ENCODE results near the gene MEF2C. TPM values are rescaled to one million over a fixed set of nuclear protein-coding genes. Genes with fewer than 3 reads are reported as not detected.

MEF2C gene
- total RNA-seq, 2 donors from 2014 or later: 94.0 to 104 TPM

DNA sequence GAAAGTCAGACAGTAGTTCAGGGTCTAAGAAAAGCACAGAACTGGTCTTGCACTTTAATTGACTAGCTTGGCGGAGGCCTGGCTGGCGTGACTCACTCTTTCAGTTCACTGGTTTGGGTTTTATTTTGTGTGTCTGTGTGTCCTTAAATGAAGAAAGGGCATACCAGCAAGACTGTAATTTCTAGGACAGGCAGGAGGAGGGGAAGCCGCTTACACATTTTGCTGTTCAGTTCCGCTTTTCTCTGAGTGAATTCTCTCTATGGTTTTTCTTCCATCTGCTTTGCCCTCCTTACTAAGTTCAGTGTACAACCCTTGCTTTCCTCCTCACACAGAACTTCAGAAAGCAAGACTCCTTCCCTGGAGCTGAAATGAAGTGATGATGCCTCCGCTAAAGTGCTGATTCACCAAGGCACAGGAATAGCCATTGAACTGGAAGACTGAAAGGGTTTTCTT, 150.8 kb downstream of the MEF2C start:
- H3K27me3 ChIP-seq (replicated peaks; ENCODE audit: insufficient read depth): no peaks in the 10 kb centered on the region
- H3K36me3 ChIP-seq: peaks cover under 1% of the 10 kb centered on the region
- peak overlapping the region; percentile 63 for H3K4me3 ChIP-seq
- peak overlapping the region; percentile 71 to 85 for H3K27ac ChIP-seq
- TF ChIP-seq, protein P1, sequence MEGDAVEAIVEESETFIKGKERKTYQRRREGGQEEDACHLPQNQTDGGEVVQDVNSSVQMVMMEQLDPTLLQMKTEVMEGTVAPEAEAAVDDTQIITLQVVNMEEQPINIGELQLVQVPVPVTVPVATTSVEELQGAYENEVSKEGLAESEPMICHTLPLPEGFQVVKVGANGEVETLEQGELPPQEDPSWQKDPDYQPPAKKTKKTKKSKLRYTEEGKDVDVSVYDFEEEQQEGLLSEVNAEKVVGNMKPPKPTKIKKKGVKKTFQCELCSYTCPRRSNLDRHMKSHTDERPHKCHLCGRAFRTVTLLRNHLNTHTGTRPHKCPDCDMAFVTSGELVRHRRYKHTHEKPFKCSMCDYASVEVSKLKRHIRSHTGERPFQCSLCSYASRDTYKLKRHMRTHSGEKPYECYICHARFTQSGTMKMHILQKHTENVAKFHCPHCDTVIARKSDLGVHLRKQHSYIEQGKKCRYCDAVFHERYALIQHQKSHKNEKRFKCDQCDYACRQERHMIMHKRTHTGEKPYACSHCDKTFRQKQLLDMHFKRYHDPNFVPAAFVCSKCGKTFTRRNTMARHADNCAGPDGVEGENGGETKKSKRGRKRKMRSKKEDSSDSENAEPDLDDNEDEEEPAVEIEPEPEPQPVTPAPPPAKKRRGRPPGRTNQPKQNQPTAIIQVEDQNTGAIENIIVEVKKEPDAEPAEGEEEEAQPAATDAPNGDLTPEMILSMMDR (IDR thresholded peaks at IDR 0.05): no peak
- peaks cover 49 to 71% of the 10 kb centered on the region in 2 donors for H3K4me1 ChIP-seq (ENCODE audit: control insufficient read depth in 1 of 2, low read depth in 2 of 2)
- DNase-seq (ENCODE audit: low spot score) (peak; percentile 32), ATAC-seq (ENCODE audit: insufficient number of reproducible peaks, low FRiP score, low read depth) (peak; percentile 78)
- H3K9me3 ChIP-seq: no peaks in the 10 kb centered on the region

DNA sequence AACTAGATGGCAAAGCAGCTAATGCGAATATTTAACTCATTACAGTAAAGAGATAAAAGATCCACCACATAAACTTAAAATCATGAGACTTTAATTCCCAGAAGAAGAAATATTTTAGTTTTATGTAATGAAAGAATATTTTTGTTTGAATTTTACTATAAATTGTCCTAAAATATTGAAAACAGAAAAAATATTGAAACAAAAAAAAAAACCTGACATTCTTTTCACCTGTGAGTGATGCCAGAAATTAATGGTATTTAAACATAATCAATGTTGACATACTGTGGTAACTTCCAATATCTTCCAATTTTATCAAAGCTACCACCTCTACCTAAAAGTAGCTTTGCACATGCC, 153.2 kb downstream of the MEF2C start:
- ATAC-seq (ENCODE audit: insufficient number of reproducible peaks, low FRiP score, low read depth): no peak
- Histone ChIP-seq H3K4me3 (peak overlapping the region; percentile 9), H3K36me3 (peaks cover 3% of the 10 kb centered on the region), H3K4me1 (ENCODE audit: control insufficient read depth in 1 of 2, low read depth in 2 of 2) (peaks cover 42 to 53% of the 10 kb centered on the region in 2 donors), H3K27ac (peak overlapping the region; percentile 71 to 85), H3K27me3 (replicated peaks; ENCODE audit: insufficient read depth) (no peaks in the 10 kb centered on the region), H3K9me3 (no peaks in the 10 kb centered on the region)
- TF ChIP-seq, protein P1 (IDR thresholded peaks at IDR 0.05): no peak
- no peak for DNase-seq (ENCODE audit: low spot score)

DNA sequence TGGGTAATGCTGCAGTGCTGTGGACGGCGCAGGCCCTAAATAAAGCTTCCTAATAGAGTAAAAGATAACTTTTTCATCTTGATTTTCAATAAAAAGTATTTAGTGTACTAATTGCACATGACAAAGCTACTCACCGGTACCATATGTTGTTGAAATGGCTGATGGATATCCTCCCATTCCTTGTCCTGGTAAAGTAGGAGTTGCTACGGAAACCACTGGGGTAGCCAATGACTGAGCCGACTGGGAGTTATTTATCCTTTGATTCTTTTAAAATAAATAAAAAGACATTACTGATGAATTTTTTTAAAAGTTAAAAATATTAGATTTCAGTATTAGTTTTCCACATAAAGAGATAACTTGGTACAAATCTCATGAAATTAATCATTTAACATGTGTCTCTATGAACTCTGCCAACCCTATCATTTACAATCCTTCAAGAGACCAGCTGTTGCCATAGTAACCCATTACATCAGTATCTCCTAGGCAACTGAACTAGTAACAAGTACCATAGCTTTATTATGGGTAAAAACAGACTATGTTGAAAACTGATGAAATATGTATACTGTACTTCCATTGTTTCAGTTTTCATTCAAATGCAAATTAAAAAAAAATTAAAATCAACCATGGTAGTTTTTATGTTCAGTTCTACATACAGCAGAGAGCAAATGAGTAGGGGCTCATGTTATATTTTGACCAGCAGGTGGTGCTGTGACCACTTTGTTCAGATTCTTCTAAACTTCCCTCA, 153.7 kb downstream of the MEF2C start:
- Histone ChIP-seq H3K4me3 (no peak overlapping the region), H3K27ac (peak overlapping the region in 1 of 2 donors; percentile 3), H3K27me3 (replicated peaks; ENCODE audit: insufficient read depth) (no peaks in the 10 kb centered on the region), H3K9me3 (no peaks in the 10 kb centered on the region), H3K4me1 (ENCODE audit: control insufficient read depth in 1 of 2, low read depth in 2 of 2) (peaks cover 40 to 48% of the 10 kb centered on the region in 2 donors), H3K36me3 (peaks cover 3% of the 10 kb centered on the region)
- TF ChIP-seq, protein P1 (IDR thresholded peaks at IDR 0.05): peak; percentile 78
- DNase-seq (ENCODE audit: low spot score) (no peak), ATAC-seq (ENCODE audit: insufficient number of reproducible peaks, low FRiP score, low read depth) (no peak)

DNA sequence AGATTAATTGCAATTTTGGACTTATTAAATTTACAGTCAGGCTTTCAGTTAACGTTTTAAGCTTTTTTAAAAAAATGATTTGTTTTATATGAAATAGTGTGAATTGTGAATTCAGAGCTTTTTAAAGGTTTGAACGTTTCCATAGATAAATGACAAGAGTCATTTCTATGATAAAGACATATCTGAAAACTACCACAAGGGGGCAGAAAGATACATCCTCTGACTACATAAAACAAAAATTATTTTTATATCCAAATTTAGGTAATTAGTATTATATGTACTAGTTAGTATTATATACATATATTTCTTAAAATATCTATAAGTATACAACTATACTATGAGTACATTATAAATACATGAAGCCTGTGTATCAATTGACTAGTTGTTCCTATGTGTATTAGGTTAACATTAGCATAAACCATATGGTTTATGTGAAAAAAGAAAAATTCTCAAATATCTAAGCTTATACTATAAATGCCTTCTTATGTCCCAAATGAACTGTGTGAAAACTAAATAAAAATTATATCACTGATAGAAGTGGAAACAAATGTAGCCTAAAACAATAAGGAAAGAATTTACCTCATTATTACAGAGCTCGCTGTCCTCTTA, 155.2 kb downstream of the MEF2C start:
- Histone ChIP-seq H3K36me3 (peaks cover 3% of the 10 kb centered on the region), H3K27ac (no peak overlapping the region), H3K27me3 (replicated peaks; ENCODE audit: insufficient read depth) (no peaks in the 10 kb centered on the region), H3K9me3 (no peaks in the 10 kb centered on the region), H3K4me1 (ENCODE audit: control insufficient read depth in 1 of 2, low read depth in 2 of 2) (peaks cover 27 to 34% of the 10 kb centered on the region in 2 donors), H3K4me3 (no peak overlapping the region)
- DNase-seq (ENCODE audit: low spot score): no peak
- ATAC-seq (ENCODE audit: insufficient number of reproducible peaks, low FRiP score, low read depth): no peak
- TF ChIP-seq, protein P1 (IDR thresholded peaks at IDR 0.05): peak; percentile 73

DNA sequence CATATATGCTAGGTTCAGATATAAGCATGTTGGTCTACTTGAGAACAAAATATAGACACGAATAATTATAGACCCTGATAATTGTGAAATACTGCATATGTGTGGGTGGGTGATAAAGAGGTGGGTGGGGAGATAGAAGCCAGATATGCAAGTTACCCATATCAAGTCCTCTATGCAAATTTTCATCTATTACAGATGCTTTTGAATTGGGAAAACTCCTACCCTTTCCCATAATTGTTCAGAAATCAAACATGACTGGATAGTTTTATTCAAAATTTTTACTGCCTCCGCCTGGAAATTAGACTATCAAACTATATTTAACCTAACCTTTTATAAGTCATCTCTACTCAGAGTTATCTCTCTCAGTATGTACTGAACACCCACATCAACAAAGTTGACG, 157.5 kb downstream of the MEF2C start:
- Histone ChIP-seq H3K9me3 (no peaks in the 10 kb centered on the region), H3K4me1 (ENCODE audit: control insufficient read depth in 1 of 2, low read depth in 2 of 2) (peaks cover 6 to 12% of the 10 kb centered on the region in 2 donors), H3K27ac (no peak overlapping the region), H3K27me3 (replicated peaks; ENCODE audit: insufficient read depth) (no peaks in the 10 kb centered on the region), H3K4me3 (no peak overlapping the region), H3K36me3 (peaks cover 12% of the 10 kb centered on the region)
- DNase-seq (ENCODE audit: low spot score) (no peak), ATAC-seq (ENCODE audit: insufficient number of reproducible peaks, low FRiP score, low read depth) (no peak)
- TF ChIP-seq, protein P1 (IDR thresholded peaks at IDR 0.05): no peak
